Measurements from ENCODE around the gene BRICD5. TPM values are rescaled to one million over a fixed set of nuclear protein-coding genes. Genes with fewer than 3 reads are reported as not detected.

Gene BRICD5
- total RNA-seq, 3 donors from 2014 or later (not counting 1 experiment from before 2014, with no cell fraction given), result 3.2 to 5.2 (median 3.6) TPM

- Mint-ChIP-seq H3K4me3 (peak overlapping the region; percentile 62), H3K27ac (no peak overlapping the region), H3K9me3 (no peaks in the 10 kb centered on the region), H3K27me3 (ENCODE audit: low read depth in 2 of 2) (peaks cover 11 to 25% of the 10 kb centered on the region in 2 donors), H3K4me1 (peaks cover 0 to 5% of the 10 kb centered on the region in 2 donors), H3K36me3 (no peaks in the 10 kb centered on the region)
- DNase-seq (no peak), ATAC-seq (peak in 1 of 3 donors; percentile 13)
- TF ChIP-seq CTCF (IDR thresholded peaks at IDR 0.05), result no peak
- Histone ChIP-seq H3K9me3 (ENCODE audit: control insufficient read depth, insufficient read depth, low read length) (no peaks in the 10 kb centered on the region), H3K4me1 (ENCODE audit: control insufficient read depth, insufficient read depth, low read length) (peaks cover 15% of the 10 kb centered on the region), H3K4me3 (ENCODE audit: low read length) (no peak overlapping the region), H3K27me3 (ENCODE audit: control insufficient read depth, insufficient read depth, low read length) (peaks cover 39% of the 10 kb centered on the region), H3K36me3 (ENCODE audit: control insufficient read depth, insufficient read depth, low read length) (no peaks in the 10 kb centered on the region), H3K27ac (ENCODE audit: low read length) (no peak overlapping the region)
- intact Hi-C loops (cut with micrococcal nuclease), result no loop called here
- WGBS (ENCODE audit: insufficient coverage), result 4% methylated on average over 49 of the region's 49 CpGs
Observed at GRCh38 chr16:2195322-2196161, 15.1 kb downstream of the BRICD5 start.

- ATAC-seq (peak; percentile 59 to 70 (median 68)), DNase-seq (peak in 1 of 2 donors; percentile 80)
- TF ChIP-seq CTCF (IDR thresholded peaks at IDR 0.05), result no peak
- Mint-ChIP-seq H3K4me1 (peaks cover 0 to 5% of the 10 kb centered on the region in 2 donors), H3K4me3 (peak overlapping the region; percentile 45), H3K27me3 (ENCODE audit: low read depth in 2 of 2) (peaks cover 11 to 19% of the 10 kb centered on the region in 2 donors), H3K36me3 (no peaks in the 10 kb centered on the region), H3K27ac (no peak overlapping the region), H3K9me3 (no peaks in the 10 kb centered on the region)
- Histone ChIP-seq H3K27ac (ENCODE audit: low read length) (no peak overlapping the region), H3K4me3 (ENCODE audit: low read length) (no peak overlapping the region), H3K9me3 (ENCODE audit: control insufficient read depth, insufficient read depth, low read length) (no peaks in the 10 kb centered on the region), H3K36me3 (ENCODE audit: control insufficient read depth, insufficient read depth, low read length) (no peaks in the 10 kb centered on the region), H3K27me3 (ENCODE audit: control insufficient read depth, insufficient read depth, low read length) (peaks cover 39% of the 10 kb centered on the region), H3K4me1 (ENCODE audit: control insufficient read depth, insufficient read depth, low read length) (peaks cover 15% of the 10 kb centered on the region)
- intact Hi-C loops (cut with micrococcal nuclease), result no loop called here
- WGBS (ENCODE audit: insufficient coverage), result 19% methylated on average over 10 of the region's 10 CpGs
Observed at GRCh38 chr16:2194852-2195321, 15.8 kb downstream of the BRICD5 start.

GRCh38 chr16:2194166-2194834 lies 16.4 kb downstream of the BRICD5 start:
- no peak for TF ChIP-seq CTCF (IDR thresholded peaks at IDR 0.05)
- Mint-ChIP-seq H3K27me3 (ENCODE audit: low read depth in 2 of 2) (peaks cover 11 to 18% of the 10 kb centered on the region in 2 donors), H3K9me3 (no peaks in the 10 kb centered on the region), H3K4me3 (no peak overlapping the region), H3K4me1 (peaks cover 0 to 5% of the 10 kb centered on the region in 2 donors), H3K36me3 (no peaks in the 10 kb centered on the region), H3K27ac (no peak overlapping the region)
- DNase-seq, result peak in 1 of 2 donors; percentile 35
- H3K4me1 ChIP-seq (ENCODE audit: control insufficient read depth, insufficient read depth, low read length), result peaks cover 15% of the 10 kb centered on the region
- H3K4me3 ChIP-seq (ENCODE audit: low read length), result no peak overlapping the region
- no peaks in the 10 kb centered on the region for H3K9me3 ChIP-seq (ENCODE audit: control insufficient read depth, insufficient read depth, low read length)
- H3K36me3 ChIP-seq (ENCODE audit: control insufficient read depth, insufficient read depth, low read length), result no peaks in the 10 kb centered on the region
- WGBS (ENCODE audit: insufficient coverage), result 76% methylated on average over 16 of the region's 16 CpGs
- H3K27me3 ChIP-seq (ENCODE audit: control insufficient read depth, insufficient read depth, low read length), result peaks cover 39% of the 10 kb centered on the region
- no peak overlapping the region for H3K27ac ChIP-seq (ENCODE audit: low read length)
- intact Hi-C loops (cut with micrococcal nuclease), result no loop called here
- ATAC-seq, result no peak
